ENCODE data around the gene PHF12.
"Not testable (repeated sequence)": the region's sequence is repeated elsewhere in the genome, so short reads cannot be mapped to it uniquely, and the experiment has no call there.

The PHF12 gene

DNA sequence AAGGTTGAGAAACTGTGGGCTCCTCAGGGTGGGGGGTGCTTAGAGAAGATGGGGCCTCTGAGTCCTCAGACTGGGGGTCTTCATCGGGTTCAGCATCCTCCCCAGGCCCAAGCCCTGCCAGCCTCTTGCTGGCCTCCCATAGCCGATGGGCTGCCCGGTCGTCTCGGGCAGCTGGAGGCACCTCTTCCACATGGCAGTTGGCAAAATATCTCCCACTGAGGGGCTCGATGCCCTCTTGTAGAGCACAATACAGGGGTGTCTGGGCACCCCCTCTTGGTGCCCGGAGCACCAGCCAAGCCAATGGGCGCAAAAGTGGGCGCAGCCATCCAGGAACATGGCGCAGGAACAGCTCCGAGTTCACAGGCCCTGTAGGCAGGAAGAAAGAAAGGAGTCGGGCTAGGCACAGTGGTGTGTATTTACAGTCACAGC, 52.8 kb downstream of the PHF12 start:
- H3K4me3 ChIP-seq (ENCODE audit: low read length): no peak overlapping the region
- DNase-seq (ENCODE audit: low read depth): no peak
- TF ChIP-seq, protein P1, sequence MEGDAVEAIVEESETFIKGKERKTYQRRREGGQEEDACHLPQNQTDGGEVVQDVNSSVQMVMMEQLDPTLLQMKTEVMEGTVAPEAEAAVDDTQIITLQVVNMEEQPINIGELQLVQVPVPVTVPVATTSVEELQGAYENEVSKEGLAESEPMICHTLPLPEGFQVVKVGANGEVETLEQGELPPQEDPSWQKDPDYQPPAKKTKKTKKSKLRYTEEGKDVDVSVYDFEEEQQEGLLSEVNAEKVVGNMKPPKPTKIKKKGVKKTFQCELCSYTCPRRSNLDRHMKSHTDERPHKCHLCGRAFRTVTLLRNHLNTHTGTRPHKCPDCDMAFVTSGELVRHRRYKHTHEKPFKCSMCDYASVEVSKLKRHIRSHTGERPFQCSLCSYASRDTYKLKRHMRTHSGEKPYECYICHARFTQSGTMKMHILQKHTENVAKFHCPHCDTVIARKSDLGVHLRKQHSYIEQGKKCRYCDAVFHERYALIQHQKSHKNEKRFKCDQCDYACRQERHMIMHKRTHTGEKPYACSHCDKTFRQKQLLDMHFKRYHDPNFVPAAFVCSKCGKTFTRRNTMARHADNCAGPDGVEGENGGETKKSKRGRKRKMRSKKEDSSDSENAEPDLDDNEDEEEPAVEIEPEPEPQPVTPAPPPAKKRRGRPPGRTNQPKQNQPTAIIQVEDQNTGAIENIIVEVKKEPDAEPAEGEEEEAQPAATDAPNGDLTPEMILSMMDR (IDR thresholded peaks at IDR 0.05; ENCODE audit: insufficient read depth, low read depth, low read length, missing control alignments): no peak

DNA sequence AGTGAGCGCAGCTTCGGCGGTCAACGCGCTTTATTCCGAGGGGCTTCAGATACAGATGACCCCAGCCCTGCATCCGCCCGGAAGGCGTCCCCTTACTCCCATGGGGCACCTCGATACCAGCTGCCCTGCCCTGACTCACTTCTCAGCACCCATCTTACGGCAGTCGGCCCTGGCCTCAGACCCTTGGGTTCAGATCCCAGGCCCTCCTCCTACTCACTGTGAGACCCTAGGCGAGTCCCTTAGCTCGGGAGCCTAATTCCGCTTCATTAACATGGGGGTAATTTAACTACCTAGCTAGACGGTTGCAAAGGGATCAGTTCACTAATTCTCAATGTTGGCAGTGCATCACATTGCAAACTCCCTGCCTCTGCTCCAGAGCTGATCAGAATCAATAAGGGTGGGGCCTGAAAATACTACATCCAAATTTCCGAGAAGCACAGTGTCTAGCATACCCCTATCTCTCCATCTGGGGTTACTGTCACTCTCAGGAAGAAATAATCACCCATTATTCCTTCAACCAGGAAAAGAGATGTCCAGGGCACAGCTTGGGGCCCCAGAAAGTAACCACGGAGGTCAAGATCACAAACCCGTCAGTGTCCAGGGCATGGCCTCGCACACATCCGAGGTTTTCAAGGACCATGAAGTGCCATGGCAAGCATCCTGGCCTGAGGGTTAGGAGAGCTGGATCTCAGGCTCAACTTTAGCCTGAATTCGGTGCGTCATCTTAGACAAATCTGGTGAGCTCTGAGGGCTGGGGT, 53.4 kb downstream of the PHF12 start:
- peak overlapping the region; percentile 67 for H3K4me3 ChIP-seq (ENCODE audit: low read length)
- DNase-seq (ENCODE audit: low read depth): no peak
- TF ChIP-seq, protein P1 (IDR thresholded peaks at IDR 0.05; ENCODE audit: insufficient read depth, low read depth, low read length, missing control alignments): no peak

DNA sequence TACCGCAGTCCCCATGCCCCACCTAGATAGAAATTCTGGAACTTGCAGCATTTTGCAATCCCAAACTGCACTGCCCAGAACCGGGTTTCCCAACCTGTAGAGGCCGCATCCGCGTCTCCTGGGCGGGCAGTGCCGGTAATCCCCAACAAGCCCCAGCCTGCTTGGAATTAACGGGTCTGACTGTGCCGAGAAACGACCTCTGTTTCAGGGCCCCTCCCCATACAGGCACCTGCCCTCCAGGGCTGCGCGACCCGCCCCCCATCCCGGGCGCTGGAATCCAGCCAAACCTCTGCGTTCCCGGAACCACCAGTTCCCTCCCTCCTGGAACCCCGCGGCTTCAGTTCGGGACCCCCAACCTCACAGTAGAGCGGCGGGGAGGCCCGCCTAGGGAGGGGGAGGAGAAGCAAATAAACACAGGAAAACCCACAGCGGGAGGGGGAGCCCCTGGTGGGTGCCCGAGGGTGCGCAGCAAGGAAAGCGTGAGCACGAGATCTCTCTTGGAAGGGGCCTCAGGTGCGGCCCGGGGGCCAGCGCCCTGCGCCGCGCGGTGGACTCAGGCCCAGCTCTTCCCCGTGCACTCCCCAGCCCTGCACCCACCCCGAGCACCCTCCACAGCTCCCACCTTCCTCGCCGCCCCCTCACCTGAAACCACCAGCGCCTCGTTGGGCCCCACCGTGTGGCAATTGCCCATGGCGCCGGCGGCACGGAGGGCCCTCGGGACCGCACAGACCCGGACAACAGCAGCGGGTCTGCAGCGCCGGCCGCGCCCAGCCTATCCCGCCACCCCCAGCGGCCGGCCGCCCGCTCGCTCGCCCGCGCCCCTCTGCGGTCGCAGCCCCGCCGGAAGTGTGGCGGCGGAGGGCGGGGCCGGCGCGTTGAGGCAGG, 54.2 kb downstream of the PHF12 start, which contains the start of gene FLOT2:
Gene FLOT2, minus strand, starts transcription at position 850 of the 885 bp plus-strand sequence. Its CDS starts 159 bp downstream, at position 691.
- H3K4me3 ChIP-seq (ENCODE audit: low read length): peak within 1 kb of the TSS; percentile 67
- peak; percentile 96 for DNase-seq (ENCODE audit: low read depth)
- TF ChIP-seq, protein P1 (IDR thresholded peaks at IDR 0.05; ENCODE audit: insufficient read depth, low read depth, low read length, missing control alignments): no peak

DNA sequence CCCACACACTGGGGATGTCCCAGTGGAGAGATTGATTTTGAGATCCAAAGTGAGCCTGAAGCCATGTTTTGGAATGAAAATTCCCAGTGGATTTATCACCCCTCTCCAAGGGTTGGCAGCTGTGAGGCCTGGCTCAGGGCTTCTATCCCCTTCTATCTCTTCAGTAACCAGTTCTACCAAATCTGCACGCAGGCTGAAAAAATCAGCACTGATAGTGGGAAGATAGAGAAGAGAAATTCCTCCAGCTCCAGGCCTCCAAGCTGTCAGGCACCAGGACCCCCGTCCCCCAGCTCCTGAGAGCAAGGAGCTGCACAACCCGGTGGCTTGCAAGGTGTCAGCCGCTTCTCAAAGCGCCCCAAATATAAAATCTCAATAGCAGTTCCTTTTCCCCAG, 54.8 kb downstream of the PHF12 start:
- DNase-seq (ENCODE audit: low read depth): no peak
- peak overlapping the region; percentile 67 for H3K4me3 ChIP-seq (ENCODE audit: low read length)
- TF ChIP-seq, protein P1 (IDR thresholded peaks at IDR 0.05; ENCODE audit: insufficient read depth, low read depth, low read length, missing control alignments): no peak

DNA sequence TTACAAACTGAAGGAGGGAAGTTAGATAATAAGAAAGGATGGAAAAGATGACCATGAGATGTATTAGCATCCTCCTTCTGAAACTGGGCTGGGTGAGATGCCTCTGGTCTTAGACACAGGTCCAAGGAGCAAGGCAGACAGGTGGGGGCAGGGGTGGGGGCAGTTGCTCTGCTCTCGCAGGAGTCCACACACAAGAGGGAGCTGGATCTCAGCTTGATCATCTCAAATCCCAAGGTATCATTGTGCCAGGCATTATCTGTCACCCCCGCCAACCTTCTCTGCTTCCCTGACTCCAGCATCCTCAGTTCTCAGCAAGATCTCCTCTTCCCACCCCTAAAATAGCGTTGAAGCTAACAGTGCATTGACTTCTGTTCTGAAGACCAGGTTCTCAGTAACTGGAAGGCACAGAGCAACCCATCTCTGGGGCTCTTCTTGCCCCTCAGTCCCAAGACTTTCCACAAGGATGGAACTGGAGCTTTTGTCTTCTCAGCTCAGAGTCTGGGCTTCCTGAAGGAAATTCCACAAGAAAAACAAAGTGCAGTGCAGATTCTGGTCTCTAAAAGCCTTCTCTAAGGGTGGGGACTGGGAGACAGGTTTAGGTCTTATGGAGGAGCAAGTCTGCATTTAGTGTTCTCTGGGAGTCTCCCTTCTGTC, 55.4 kb downstream of the PHF12 start:
- peak overlapping the region; percentile 67 for H3K4me3 ChIP-seq (ENCODE audit: low read length)
- no peak for DNase-seq (ENCODE audit: low read depth)
- TF ChIP-seq, protein P1 (IDR thresholded peaks at IDR 0.05; ENCODE audit: insufficient read depth, low read depth, low read length, missing control alignments): no peak

DNA sequence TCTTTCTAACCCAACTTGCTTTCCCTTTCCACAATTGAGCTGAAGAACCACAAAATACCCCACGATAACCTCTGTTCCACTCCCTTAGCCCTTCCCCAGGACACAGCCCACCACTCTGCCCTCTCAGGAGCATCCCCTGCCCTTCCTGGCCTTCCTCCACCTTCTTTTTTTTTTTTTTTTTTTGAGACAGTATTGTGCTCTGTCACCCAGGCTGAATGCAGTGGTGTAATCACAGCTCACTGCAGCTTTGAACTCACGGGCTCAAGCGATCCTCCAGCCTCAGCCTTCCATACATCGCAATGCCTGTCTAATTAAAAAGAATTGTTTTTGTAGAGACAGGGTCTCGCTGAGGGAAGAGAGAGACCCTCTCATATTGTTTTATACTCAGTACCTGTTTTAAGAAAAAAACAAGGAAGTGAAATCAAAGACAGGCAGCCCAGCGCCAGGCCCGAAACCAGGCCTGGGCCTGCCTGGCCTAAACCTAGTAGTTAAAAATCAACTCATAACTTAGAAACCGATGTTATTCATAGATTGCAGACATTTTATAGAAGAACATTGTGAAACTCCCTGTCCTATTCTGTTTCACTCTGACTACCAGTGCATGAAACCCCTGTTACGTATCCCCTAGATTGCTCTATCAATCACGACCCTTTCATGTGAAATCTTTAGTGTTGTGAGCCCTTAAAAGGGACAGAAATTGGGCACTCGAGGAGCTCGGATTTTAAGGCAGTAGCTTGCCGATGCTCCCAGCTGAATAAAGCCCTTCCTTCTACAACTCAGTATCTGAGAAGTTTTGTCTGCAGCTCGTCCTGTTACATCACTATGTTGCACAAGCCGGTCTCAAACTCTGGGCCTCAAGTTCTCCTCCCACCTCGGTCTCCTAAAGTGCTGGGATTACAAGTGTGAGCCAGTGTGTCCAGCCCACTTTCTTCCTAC, 57.8 kb downstream of the PHF12 start:
- DNase-seq (ENCODE audit: low read depth): peak; percentile 73
- H3K4me3 ChIP-seq (ENCODE audit: low read length): not testable (repeated sequence)
